HG02623 (cell line): ENCODE results near the gene STK40.

ENCODE experiments used
- ATAC-seq: cut with Tn5 transposase; IDR thresholded peaks from one replicate; pipeline ENCODE4 v1.9.1; 2021; ENCODE audit warnings: moderate library complexity; ENCODE audit not compliant: unreplicated experiment

Gene STK40

DNA sequence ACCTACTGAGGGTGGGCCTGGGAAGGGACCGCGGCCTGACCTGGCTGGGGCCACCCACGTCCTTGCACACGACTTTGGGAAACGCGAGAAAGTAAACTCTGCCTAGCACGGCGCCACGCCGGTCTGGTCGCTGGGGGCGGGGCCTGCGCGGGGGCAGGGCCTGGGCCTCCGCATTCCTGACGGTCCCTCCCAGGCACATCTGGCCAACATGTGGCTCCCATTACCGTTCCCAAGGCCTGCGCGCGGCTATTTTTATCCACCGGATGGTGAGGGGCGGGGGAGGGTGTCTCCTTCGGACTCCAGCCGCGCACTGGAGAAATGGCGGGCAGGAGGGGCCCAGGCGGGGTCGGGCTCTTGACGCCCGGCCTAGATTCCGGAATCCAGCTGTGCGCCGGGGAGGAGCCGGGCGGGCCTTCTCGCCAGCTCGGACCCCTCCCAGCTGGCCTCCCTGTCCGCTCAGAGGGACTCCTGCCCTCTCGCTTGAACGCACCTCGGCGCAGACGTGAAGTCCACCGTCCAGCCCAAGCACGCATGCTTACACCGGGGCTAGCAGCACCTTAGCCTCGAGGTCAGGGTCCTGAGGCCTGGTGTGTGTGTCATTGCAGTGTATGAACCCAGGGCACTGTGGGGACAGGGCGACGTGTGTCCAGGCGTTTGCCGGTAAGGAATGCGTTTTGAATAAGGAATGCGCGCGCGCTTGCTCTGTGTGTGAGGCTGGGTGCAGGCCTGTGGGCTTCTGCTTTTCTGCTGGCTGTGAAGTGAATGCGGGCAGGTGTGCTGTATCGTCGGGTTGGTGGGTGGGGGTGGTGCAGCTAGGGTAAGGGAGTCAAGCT is 64.4 kb downstream of the STK40 start:
- ATAC-seq: no peak

DNA sequence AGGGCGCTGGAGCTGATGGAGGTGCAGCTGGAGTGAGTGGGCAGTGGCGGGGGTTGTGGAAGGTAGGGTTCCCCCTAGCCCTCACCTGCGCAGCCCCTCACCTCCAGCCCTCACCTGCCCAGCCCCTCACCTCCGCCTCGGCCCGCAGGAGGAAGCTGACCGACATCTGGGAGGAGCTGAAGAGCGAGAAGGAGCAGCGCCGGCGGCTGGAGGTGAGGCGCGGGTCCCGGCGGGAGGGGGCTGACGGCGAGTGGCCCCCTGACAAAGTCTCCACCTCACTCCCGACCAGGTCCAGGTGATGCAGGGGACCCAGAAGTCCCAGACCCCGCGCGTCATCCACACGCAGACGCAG is 65.0 kb downstream of the STK40 start:
- ATAC-seq: no peak

DNA sequence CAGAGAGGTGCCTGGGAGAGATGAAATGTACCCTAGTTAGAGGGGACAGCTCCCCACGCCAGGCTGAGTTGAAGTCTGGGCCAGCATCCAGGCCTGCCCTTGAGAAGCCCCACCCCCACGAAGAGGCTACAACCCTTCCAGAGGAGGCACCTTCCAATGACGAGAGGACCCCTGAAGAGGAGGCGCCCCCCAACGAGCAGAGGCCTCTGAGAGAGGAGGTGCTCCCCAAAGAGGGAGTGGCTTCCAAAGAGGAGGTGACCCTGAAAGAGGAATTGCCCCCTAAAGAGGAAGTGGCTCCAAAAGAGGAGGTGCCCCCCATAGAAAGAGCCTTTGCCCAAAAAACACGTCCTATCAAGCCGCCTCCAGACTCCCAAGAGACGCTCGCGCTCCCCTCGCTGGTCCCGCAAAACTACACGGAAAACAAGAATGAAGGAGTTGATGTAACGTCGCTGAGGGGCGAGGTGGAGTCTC is 65.4 kb downstream of the STK40 start:
- ATAC-seq: no peak

- no peak for ATAC-seq
Measured at GRCh38 chr1:36309397-36309796, 76.3 kb downstream of the STK40 start.

DNA sequence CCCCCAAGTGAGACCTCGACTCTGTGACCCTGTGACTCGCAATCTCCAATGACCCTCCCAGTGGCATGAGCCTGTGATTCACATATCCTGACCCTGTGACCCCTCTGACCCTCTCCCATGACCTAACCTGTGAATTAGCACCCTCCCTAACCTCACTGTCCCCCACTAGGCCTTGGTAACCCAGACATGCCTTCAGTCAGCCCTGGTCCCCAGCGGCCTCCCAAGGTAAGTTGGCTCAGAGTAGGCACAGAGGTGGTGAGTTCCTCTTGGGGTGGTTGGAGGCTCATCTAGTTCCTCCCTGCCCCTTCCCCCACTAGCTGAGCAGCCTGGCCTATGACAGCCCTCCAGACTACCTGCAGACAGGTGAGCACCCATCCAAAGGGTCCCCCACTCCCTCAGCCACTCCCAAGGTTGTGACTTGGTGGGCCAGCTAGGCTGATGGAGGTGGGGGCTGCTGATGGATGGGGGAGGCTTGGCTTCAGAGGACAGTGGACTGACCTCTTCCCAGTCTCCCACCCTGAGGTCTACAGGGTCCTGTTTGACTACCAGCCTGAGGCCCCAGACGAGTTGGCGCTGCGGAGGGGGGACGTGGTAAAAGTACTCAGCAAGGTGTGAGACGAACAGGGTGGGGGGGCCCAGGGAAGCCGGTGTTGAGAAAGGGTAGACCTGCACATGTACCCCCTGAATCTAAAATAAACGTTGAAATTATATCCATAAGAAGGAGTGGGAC is 78.0 kb downstream of the STK40 start:
- no peak for ATAC-seq

DNA sequence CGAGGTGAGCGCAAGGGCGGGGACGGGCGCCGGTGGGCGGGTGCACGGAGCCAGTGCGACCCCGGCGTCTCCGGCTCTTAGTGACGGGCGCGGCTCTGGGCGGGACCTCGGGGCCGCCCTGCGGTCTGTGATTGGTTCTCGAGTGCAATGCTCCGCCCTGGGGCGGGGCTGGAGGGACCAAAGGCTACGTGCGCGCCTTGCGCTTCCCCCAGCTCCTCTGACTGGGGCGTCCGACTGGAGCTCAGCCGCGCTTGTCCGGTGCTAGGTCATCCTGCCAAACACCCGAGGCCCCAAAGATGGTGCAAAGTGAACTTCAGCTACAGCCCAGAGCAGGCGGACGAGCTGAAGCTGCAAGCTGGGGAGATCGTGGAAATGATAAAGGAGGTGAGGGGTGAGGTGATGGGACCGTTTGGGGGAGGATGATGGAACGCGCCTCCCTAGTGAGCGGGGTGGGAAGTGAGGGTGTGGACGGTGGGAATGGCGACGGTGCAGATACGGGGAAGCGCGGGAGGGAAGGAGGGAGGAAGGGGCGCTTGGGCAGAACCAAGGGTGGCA is 78.7 kb downstream of the STK40 start:
- ATAC-seq: peak; percentile 95

DNA sequence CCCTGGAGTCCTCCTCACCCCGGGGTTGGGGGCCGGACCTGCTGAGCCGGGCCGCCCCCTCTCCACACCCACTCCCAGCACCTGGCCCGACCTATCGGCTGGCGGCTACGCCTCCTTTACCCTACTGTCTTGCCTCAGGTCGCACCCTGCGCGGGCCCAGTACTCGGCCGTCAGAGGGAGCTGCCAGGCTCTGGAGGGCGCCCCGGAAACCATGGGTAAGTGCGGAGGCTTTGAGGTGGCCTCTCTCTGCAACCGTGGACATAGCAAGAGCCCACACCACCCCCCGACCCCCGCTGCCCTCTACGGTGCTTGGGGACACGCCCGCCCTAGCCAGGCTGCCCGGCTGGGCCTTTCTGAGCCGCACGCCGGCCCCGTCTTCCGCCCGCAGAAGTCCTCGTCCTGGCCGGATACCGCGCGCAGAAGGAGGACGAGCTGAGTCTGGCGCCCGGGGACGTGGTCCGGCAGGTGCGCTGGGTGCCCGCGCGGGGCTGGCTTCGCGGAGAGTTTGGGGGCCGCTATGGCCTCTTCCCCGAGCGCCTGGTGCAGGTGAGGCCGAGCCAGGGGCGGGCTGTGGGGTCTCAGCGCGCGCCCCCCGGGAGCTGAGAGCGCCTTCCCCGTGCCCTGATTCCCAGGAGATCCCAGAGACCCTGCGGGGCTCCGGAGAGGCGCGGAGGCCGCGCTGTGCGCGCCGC is 79.4 kb downstream of the STK40 start, which contains the start of gene SH3D21:
Gene SH3D21 (plus strand): TSS at position 159 of the 692 bp plus-strand sequence. CDS start 53 bp downstream, at position 212.
- peak; percentile 23 for ATAC-seq

DNA sequence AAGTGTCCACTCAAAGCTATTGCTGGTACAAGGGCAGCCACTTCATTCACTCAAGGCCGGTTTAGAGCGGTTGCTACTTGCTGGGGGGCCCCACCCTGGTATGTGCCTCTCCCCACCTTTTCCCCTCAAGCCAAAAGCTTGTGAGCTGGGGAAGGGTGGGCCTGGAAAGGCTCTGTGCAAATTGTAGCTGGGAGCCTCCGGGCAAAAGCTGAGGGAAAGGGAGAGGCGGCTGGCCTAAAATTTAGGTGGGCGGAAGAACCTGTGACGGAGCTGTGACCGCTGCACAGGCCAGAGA is 79.9 kb downstream of the STK40 start:
- no peak for ATAC-seq

- no peak for ATAC-seq
Measured at GRCh38 chr1:36304970-36305914, 80.5 kb downstream of the STK40 start.

- ATAC-seq: no peak
Measured at GRCh38 chr1:36304521-36304920, 81.2 kb downstream of the STK40 start.

- ATAC-seq: no peak
Measured at GRCh38 chr1:36303650-36304360, 81.9 kb downstream of the STK40 start.

DNA sequence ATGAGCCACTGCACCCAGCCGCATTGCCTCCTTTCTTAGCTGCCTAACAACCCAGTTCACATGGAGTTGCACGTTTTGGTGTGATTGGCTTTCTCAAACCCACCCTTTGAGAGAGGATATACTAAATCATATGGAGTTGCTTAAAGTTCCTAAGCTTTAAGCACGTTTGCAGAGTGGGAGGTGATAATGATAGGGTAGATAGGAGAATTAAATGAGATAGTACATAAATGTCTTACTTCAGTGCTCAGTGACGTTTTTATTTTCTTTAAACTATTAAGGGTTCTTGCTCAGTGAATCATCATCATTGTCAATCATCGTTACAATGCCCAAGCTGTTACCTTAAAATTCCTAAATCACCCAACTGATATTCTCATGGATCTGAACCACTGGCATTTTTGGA is 82.5 kb downstream of the STK40 start:
- no peak for ATAC-seq

DNA sequence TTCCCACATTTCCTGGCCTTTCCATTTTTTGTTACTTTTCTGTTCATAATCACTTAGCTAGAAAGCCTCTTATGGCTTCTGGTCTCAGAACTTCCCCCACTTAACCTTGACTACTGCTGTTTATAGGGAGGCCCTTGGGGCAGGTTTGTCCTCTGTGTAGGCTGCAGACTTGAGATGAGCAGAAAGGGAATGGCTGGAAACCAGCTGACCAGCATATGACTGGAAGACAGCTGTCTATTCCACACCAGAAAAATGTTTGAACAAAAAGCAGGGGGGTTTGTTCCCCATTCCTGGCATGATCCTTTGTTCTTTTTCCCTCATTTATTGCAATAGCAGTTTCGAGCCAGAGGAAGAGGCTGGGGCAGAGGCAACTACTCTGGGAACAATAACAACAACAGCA is 84.5 kb downstream of the STK40 start:
- no peak for ATAC-seq

DNA sequence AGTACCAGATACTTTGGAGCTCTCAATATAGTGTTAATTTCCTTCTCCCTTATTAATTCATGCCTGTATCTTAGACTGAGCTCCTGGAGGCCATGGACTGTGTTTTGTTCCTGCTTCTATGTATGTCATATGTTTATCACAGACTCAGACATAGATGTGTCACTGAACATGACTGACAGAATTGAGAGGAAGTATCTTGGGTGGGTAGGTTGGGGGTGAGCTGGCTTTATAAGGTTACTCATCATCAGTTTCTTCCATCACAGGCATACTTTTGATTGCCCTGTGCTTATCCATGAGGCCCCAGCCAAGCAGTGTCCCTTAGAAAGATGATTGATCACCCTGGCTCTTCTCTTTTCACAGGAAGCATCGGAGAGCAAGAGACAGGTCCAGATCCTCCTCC is 85.2 kb downstream of the STK40 start:
- no peak for ATAC-seq

DNA sequence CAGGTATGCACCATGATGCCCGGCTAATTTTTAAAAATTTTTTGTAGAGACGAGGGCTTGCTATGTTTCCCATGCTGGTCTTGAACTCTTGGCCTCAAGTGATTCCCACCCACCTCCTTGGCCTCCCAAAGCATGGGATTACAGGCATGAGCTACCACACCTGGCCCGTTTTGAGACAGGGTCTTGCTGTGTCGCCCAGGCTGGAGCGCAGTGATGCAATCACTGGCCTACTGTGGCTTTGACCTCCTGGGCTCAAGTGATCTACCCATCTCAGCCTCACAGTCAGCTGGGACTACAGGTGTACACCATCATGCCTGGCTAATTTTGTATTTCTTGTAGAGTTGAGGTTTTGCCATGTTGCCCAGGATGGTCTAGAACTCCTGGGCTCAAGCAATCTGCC is 87.1 kb downstream of the STK40 start:
- no peak for ATAC-seq

GRCh38 chr1:36297062-36297461 is 88.7 kb downstream of the STK40 start:
- no peak for ATAC-seq

- ATAC-seq: no peak
Measured at GRCh38 chr1:36295390-36295789, 90.3 kb downstream of the STK40 start.
